Esophagus muscularis mucosa (tissue), 4 donors: ENCODE results near the gene WNT6. TPM values are rescaled to one million over a fixed set of nuclear protein-coding genes. Genes with fewer than 3 reads are reported as not detected.

Experiments
- DNase-seq: peaks from one replicate; pipeline ENCODE4 v3.0.0-alpha.2; 2017; ENCODE audit errors: extremely low spot score
- H3K27ac ChIP-seq, 4 donors: fragments of 200-600 bp; sonication (generic); replicated peaks in 1 of 4; 1 replicate in 3 of 4; 2 replicates in 1 of 4; pipeline ENCODE4 v1.5.1; 2016 to 2019; ENCODE audit warnings: mild to moderate bottlenecking in 1 of 4
- H3K27me3 ChIP-seq, 4 donors: fragments of 200-600 bp; sonication (generic); one replicate each; pipeline versions ENCODE4 v1.5.1 to v1.6.0; 2016 to 2019
- H3K36me3 ChIP-seq, 4 donors: fragments of 200-600 bp; sonication (generic); one replicate each; pipeline ENCODE4 v1.5.1; 2016 to 2019
- H3K4me1 ChIP-seq, 4 donors: fragments of 200-600 bp; sonication (generic); one replicate each; pipeline ENCODE4 v1.5.1; 2016 to 2019
- H3K4me3 ChIP-seq, 4 donors: fragments of 200-600 bp; sonication (generic); 1 replicate in 2 of 4; 2 replicates in 2 of 4; pipeline ENCODE4 v1.5.1; 2016 to 2019; ENCODE audit warnings: mild to moderate bottlenecking in 4 of 4, moderate library complexity in 1 of 4
- H3K9me3 ChIP-seq, 4 donors: fragments of 200-600 bp; sonication (generic); 1 replicate in 3 of 4; 2 replicates in 1 of 4; pipeline ENCODE4 v1.5.1; 2016 to 2019
- EP300 ChIP-seq: sonication (generic); formaldehyde crosslinking; IDR thresholded peaks from one replicate; pipeline ENCODE4 v1.6.1; 2017; ENCODE audit warnings: antibody characterized with exemption
- POLR2A ChIP-seq: fragments of 450-650 bp; IDR thresholded peaks from one replicate; pipeline ENCODE4 v1.6.1; 2017; ENCODE audit warnings: antibody characterized with exemption, moderate library complexity, mild to moderate bottlenecking, low read depth
- POLR2AphosphoS5 ChIP-seq, 2 donors: sonication (generic); formaldehyde crosslinking; IDR thresholded peaks; one replicate each; pipeline ENCODE4 v1.6.1; 2017; ENCODE audit warnings: antibody characterized with exemption in 2 of 2
- WGBS: methylation state at CpG from one replicate; pipeline ENCODE4 v1.1.5; 2018; 5-methylcytosine and 5-hydroxymethylcytosine counted together
- intact Hi-C: fragments of 100-400 bp; cut with DNase I; formaldehyde crosslinking; loops from one replicate; pipeline ENCODE4 v1.15.1; 2023
- total RNA-seq, 4 donors: library from RNA; depleted of rRNA; stranded (reverse); fragments of >200 nt; gene quantifications; one replicate each; pipeline versions ENCODE4 v1.1.0 to v1.2.1, GENCODE V29; 2016
- TF ChIP-seq, protein P1 (sequence below), 3 experiments: fragments of 200-600 bp in 2 of 3; fragments of 450-650 bp in 1 of 3; sonication (generic) in 2 of 3; IDR thresholded peaks; one replicate each; pipeline ENCODE4 v1.5.1; 2017 to 2019; ENCODE audit warnings: antibody characterized with exemption in 3 of 3, mild to moderate bottlenecking in 2 of 3, moderate library complexity in 1 of 3

Gene WNT6
- total RNA-seq, 4 donors from 2014 or later: 2.9 to 14.3 (median 8.0) TPM

DNA sequence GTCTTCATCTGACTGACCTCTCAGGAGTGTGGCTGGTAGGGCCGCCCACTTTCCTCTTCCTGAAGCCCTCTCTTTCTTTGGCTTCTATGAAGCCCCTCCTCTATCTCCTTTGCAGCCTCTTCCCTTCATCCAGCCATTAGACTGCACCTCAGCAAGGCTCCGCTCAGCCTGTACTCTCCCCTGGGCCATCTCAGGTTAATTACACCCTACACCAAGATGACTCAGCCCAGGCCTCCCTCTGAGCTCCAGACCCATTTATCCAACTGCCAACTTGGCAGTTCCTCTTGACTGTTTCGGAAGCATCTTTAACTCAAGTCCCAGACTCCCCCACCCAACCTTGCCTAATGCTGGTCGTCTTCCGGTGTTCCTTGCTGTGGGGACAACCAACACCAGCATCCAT is 5.8 kb upstream of the WNT6 start:
- DNase-seq: no peak
- H3K27me3 ChIP-seq: peaks cover 0 to 91% (median 32%) of the 10 kb centered on the region in 4 donors

DNA sequence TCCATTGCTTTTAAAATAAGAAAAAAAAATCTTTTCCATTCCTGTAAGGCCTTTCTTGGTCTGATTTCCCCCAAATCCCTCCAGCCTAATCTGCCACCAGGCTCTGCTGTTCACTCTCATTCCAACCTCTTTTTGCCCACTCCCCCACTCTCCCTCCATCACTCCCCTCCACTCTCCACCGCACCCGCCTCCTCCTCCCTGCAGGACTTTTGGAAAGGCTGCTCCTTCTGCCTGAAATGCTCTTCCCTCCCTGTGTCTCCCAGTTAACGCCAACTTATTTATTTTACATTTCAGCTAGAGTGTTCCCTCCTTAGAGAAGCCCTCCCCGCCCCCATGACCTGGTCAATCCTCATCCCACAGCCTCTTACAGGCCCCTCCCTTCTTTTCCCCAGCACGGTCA is 4.7 kb upstream of the WNT6 start:
- Histone ChIP-seq H3K4me3 (no peak overlapping the region), H3K9me3 (no peaks in the 10 kb centered on the region), H3K27ac (no peak overlapping the region), H3K4me1 (peaks cover 8 to 17% (median 12%) of the 10 kb centered on the region in 4 donors), H3K36me3 (no peaks in the 10 kb centered on the region), H3K27me3 (peaks cover 0 to 91% (median 38%) of the 10 kb centered on the region in 4 donors)
- no peak for DNase-seq
- intact Hi-C loops: no loop called here
- 40% methylated on average over 5 of the region's 5 CpGs for WGBS
- TF ChIP-seq POLR2AphosphoS5 (IDR thresholded peaks at IDR 0.05) (no peak), POLR2A (no peak), EP300 (no peak)
- TF ChIP-seq, protein P1, sequence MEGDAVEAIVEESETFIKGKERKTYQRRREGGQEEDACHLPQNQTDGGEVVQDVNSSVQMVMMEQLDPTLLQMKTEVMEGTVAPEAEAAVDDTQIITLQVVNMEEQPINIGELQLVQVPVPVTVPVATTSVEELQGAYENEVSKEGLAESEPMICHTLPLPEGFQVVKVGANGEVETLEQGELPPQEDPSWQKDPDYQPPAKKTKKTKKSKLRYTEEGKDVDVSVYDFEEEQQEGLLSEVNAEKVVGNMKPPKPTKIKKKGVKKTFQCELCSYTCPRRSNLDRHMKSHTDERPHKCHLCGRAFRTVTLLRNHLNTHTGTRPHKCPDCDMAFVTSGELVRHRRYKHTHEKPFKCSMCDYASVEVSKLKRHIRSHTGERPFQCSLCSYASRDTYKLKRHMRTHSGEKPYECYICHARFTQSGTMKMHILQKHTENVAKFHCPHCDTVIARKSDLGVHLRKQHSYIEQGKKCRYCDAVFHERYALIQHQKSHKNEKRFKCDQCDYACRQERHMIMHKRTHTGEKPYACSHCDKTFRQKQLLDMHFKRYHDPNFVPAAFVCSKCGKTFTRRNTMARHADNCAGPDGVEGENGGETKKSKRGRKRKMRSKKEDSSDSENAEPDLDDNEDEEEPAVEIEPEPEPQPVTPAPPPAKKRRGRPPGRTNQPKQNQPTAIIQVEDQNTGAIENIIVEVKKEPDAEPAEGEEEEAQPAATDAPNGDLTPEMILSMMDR (IDR thresholded peaks at IDR 0.05): no peak

More for the DNA sequence above, 5.8 kb upstream of the WNT6 start:
- no peaks in the 10 kb centered on the region for H3K36me3 ChIP-seq
- no peaks in the 10 kb centered on the region for H3K9me3 ChIP-seq
- H3K4me1 ChIP-seq: peaks cover under 1 to 6% (median 3%) of the 10 kb centered on the region in 4 donors
- H3K27ac ChIP-seq: no peak overlapping the region
- 38% methylated on average over 5 of the region's 5 CpGs for WGBS
- intact Hi-C loops: loop anchor here (2.0 kb wide), 1 partner anchor 45 kb away; no protein-coding TSS in a partner anchor
- TF ChIP-seq POLR2AphosphoS5 (IDR thresholded peaks at IDR 0.05) (no peak), EP300 (no peak), POLR2A (no peak)
- TF ChIP-seq, protein P1 (IDR thresholded peaks at IDR 0.05): no peak
- no peak overlapping the region for H3K4me3 ChIP-seq

DNA sequence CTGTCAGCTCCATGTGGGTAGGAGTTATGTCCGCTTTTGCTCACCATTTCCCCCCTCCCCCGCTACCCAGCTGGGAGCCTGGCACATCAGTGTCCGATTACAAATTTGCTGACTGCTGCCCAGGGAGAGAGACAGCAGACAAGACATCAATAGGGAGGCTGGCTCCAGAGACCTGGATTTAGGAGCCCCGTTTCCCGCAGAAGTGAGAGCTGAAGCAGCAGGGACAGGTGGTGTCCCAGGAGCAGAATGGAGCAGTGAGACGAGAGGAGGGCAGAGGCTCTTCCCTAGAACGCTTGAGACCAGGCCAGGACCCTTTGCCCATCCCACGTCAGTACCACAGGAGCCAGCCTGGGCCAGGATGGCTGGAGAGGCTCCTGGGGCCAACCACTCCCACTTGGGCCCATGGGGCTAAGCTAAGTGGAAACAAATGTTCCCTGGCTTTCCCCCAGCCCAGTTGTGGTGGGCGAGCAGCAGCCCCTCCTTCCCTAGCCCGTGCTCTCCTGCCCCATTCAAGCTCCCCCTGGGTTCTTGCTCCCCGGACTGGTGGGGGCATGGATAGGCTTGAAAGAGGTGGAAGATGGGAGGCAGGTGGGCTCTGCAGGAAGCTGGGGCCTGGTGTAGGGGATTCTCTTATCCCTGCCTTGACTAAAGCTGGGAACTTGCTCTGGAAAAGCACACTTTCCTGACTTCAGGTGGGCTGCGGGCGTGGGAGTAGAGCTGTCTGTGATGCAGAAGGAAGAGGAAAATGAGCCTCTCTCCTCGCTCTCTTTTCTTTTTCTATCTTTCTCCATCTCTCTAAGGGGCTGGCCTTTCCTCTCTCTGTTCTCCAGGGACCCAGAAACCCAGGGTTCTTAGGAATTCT is 4.1 kb upstream of the WNT6 start:
- Histone ChIP-seq H3K36me3 (no peaks in the 10 kb centered on the region), H3K4me3 (no peak overlapping the region), H3K27ac (no peak overlapping the region), H3K4me1 (peaks cover 15 to 24% (median 18%) of the 10 kb centered on the region in 4 donors), H3K9me3 (no peaks in the 10 kb centered on the region), H3K27me3 (peaks cover 0 to 91% (median 45%) of the 10 kb centered on the region in 4 donors)
- DNase-seq: no peak
- intact Hi-C loops: no loop called here
- 54% methylated on average over 11 of the region's 14 CpGs for WGBS
- TF ChIP-seq, protein P1 (IDR thresholded peaks at IDR 0.05): no peak
- TF ChIP-seq POLR2A (no peak), EP300 (no peak), POLR2AphosphoS5 (IDR thresholded peaks at IDR 0.05) (no peak)

DNA sequence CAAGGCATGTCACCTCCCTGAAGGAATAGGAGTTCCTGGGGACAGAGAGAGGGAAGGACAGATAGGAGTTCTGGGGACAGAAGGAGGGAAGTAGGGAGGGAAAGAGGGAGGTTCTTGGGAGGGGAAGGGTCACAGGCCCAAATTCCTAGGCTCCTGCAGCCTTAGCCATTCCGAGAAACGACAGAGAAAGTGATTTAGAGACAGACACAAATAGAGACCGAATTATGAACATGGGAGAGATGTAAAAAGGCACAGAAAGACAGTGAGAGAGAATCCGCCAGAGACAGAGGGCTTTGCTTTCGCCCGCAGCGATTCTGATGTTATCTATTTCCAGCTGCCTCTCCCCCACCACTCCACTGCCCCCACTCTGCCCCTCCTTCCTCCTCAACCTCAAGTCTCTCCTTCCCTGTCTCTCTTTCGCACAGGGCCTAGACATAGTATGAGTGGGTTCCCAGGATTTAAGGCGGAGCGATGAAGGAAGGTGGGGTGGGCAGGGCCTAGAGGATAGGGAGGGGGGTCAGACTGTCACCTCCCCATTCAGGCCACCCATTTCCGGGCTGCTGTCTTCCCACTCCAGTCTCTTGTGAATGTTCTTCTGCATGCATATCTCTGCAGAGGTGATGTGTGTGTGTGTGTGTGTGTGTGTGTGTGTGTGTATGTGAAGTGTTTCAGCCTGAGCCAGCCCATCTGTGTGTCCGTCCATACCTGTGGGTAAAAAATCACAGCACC is 3.3 kb upstream of the WNT6 start:
- DNase-seq: no peak
- no peaks in the 10 kb centered on the region for H3K36me3 ChIP-seq
- H3K9me3 ChIP-seq: no peaks in the 10 kb centered on the region
- H3K27me3 ChIP-seq: peaks cover 0 to 91% (median 48%) of the 10 kb centered on the region in 4 donors
- intact Hi-C loops: no loop called here
- 42% methylated on average over 12 of the region's 12 CpGs for WGBS
- H3K4me3 ChIP-seq: no peak overlapping the region
- TF ChIP-seq POLR2AphosphoS5 (IDR thresholded peaks at IDR 0.05) (no peak), EP300 (no peak), POLR2A (no peak)
- TF ChIP-seq, protein P1 (IDR thresholded peaks at IDR 0.05): no peak
- peaks cover 22 to 32% (median 26%) of the 10 kb centered on the region in 4 donors for H3K4me1 ChIP-seq
- no peak overlapping the region for H3K27ac ChIP-seq
